Myocyte (in vitro differentiated cells): Measurements from ENCODE around the gene DNAH9. TPM values are rescaled to one million over a fixed set of nuclear protein-coding genes. Genes with fewer than 3 reads are reported as not detected.
"Not testable (repeated sequence)": the region's sequence is repeated elsewhere in the genome, so short reads cannot be mapped to it uniquely, and the experiment has no call there.

ENCODE experiments used
- DNase-seq: peaks from one replicate; pipeline ENCODE4 v3.0.0-alpha.2; 2012; ENCODE audit warnings: low read depth
- total RNA-seq: library from RNA; depleted of rRNA; stranded (reverse); fragments of >200 nt; gene quantifications from 2 replicates; pipeline ENCODE4 v1.2.3, GENCODE V29; 2014

DNAH9 gene
- total RNA-seq, 1 donor from 2014 or later: not detected

- no peak for DNase-seq
These were observed 310.5 kb downstream of the DNAH9 start for GRCh38 chr17:11908711-11909146.

GRCh38 chr17:11909348-11909747, 311.1 kb downstream of the DNAH9 start:
- no peak for DNase-seq

GRCh38 chr17:11916091-11916490, 317.8 kb downstream of the DNAH9 start:
- no peak for DNase-seq

GRCh38 chr17:11917415-11917814, 319.1 kb downstream of the DNAH9 start:
- no peak for DNase-seq

GRCh38 chr17:11921296-11921695, 323.0 kb downstream of the DNAH9 start:
- DNase-seq: no peak

GRCh38 chr17:11922638-11923037, 324.4 kb downstream of the DNAH9 start:
- no peak for DNase-seq

GRCh38 chr17:11924076-11924475, 325.8 kb downstream of the DNAH9 start:
- DNase-seq: no peak

- DNase-seq: no peak
These were observed 327.2 kb downstream of the DNAH9 start for GRCh38 chr17:11925262-11926021.

GRCh38 chr17:11928436-11928835, 330.2 kb downstream of the DNAH9 start:
- no peak for DNase-seq

GRCh38 chr17:11932337-11932898, 334.1 kb downstream of the DNAH9 start:
- no peak for DNase-seq

GRCh38 chr17:11935734-11936406, 337.6 kb downstream of the DNAH9 start:
- DNase-seq: peak; percentile 66

GRCh38 chr17:11940904-11941303, 342.6 kb downstream of the DNAH9 start:
- no peak for DNase-seq

- DNase-seq: not testable (repeated sequence)
These were observed 344.8 kb downstream of the DNAH9 start for GRCh38 chr17:11943086-11943485.

GRCh38 chr17:11943759-11944347, 345.6 kb downstream of the DNAH9 start:
- no peak for DNase-seq

- DNase-seq: no peak
These were observed 346.3 kb downstream of the DNAH9 start for GRCh38 chr17:11944587-11944986.

GRCh38 chr17:11948789-11949188, 350.5 kb downstream of the DNAH9 start:
- peak; percentile 91 for DNase-seq

GRCh38 chr17:11949571-11949970, 351.3 kb downstream of the DNAH9 start:
- DNase-seq: not testable (repeated sequence)

GRCh38 chr17:11950771-11951519, 352.7 kb downstream of the DNAH9 start:
- DNase-seq: peak; percentile 18

- DNase-seq: no peak
These were observed 354.3 kb downstream of the DNAH9 start for GRCh38 chr17:11952610-11953009.

- no peak for DNase-seq
These were observed 355.7 kb downstream of the DNAH9 start for GRCh38 chr17:11953924-11954323.

GRCh38 chr17:11954936-11955335, 356.7 kb downstream of the DNAH9 start:
- no peak for DNase-seq
